ENCODE data around the gene RAE1. TPM values are rescaled to one million over a fixed set of nuclear protein-coding genes. Genes with fewer than 3 reads are reported as not detected.

Gene RAE1
- total RNA-seq, 1 donor from 2014 or later: 17.5 TPM

DNA sequence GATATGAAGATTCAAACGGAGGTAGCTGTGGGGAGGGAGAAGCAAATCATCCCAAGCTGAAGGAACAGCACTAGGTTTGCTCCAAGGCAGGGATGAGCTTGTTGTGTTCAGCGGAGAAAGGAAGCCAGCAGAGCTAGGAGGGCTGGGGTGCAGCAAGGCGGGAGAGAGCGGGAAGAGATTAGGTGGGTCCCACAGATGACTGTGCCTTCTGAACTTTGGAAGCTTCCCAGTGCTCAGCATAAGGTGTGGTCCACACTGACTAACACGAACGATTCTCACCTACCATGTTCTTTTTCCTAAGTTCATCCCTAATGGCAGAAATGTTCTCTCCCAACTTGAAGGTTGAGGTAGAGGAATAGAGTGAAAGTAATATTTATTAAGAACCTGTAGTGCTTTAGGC, 1.2 kb downstream of the RAE1 start:
- intact Hi-C loops (cut with DNase I): no loop called here
- ATAC-seq (no peak), DNase-seq (ENCODE audit: low spot score) (no peak)

DNA sequence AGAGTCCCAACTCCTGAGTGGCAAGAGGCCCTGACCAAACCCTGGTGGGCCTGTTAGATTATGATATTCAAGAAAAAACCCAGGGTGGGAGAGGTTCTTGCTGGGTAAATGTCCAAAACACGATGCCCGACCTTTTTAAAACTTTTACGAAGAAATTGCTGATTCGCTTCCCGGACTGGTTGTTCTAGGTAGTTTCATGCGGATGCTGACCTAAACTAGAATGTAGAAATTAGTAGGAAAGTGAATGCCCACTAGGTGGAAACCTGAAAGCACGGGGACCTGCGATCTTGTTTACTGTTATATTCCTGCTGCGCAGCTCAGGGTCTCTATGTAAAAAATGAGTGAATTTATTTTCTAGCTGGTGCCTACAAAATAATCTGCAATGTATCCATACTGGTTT, 2.3 kb downstream of the RAE1 start:
- intact Hi-C loops (cut with DNase I): no loop called here
- ATAC-seq (no peak), DNase-seq (ENCODE audit: low spot score) (no peak)

GRCh38 chr20:57361517-57361916, 10.5 kb downstream of the RAE1 start:
- ATAC-seq (no peak), DNase-seq (ENCODE audit: low spot score) (no peak)
- intact Hi-C loops (cut with DNase I): no loop called here

DNA sequence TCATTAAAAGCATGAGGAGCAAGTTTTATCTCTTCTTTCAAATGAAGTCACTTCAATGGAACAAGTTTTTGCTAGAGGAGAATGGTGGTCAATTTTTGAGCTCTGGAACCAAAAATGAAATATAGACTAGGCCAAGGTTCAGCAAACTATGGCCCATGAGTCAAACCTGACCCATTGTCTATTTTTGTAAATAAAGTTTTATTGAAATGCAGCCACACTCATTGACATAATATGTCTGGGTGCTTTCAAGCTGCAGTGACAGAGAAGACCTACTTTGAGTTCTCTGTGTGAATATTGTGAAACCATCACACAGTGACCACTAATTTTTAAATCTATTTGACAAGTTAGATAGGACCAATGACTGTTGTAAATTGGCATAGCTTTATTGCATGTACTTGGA, 13.4 kb downstream of the RAE1 start:
- DNase-seq (ENCODE audit: low spot score) (no peak), ATAC-seq (no peak)
- intact Hi-C loops (cut with DNase I): no loop called here

DNA sequence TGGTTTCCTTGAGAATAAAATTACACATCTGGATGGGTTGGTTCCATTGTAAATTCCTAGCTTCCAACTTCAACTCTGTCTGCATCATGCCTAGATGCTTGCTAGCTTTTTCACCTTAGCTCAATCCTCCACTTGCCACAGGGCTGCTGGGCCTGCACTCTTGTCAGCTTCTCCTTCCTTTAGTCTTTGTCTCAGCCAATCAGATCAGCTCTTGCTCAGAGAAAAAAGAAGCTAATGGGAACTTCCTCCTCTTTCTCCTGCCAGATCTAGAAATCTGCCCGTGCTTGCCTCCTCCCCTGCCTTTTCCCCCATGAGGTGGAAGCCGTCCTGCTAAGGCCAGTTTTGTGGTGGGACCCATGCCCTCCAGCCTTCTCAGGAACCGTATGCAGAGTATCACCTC, 18.5 kb downstream of the RAE1 start:
- intact Hi-C loops (cut with DNase I): no loop called here
- no peak for DNase-seq (ENCODE audit: low spot score)
- no peak for ATAC-seq

DNA sequence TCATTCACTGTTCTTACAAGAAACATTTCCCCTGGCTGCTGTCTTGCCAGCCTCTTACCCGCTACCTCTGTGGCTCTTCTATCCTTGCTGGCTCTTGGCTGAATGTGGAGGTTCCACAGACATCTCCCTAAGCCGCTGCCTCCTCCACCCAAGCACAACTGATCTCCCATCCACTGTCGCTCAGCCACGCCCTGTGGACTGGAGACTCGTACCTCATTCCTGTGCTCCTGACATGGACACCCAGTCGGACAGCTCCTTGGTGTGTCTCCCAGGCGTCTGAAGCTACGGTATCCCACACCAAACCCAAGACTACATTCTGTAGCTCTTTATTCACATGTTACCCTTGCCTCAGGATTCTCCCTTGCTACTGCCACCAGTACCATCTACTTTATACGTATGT, 19.3 kb downstream of the RAE1 start:
- intact Hi-C loops (cut with DNase I): no loop called here
- DNase-seq (ENCODE audit: low spot score): no peak
- ATAC-seq: no peak

DNA sequence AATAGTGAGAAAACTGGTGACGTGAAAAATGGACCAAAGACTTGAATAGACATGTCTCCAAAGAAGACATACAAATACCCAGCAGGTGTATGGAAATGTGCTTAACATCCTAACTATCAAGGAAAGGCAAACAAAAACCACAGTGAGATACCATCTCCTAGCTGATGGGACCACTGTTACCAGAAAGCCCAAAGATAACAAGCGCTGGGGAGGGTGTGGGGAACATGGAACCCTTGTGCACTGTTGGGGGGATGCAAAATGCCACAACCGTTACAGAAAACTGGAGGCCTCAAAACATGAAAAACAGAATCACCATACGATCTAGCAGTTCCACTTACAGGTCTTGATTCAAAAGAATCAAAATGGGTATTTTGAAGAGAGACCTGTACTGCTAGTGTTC, 20.3 kb downstream of the RAE1 start:
- intact Hi-C loops (cut with DNase I): no loop called here
- DNase-seq (ENCODE audit: low spot score) (no peak), ATAC-seq (no peak)

DNA sequence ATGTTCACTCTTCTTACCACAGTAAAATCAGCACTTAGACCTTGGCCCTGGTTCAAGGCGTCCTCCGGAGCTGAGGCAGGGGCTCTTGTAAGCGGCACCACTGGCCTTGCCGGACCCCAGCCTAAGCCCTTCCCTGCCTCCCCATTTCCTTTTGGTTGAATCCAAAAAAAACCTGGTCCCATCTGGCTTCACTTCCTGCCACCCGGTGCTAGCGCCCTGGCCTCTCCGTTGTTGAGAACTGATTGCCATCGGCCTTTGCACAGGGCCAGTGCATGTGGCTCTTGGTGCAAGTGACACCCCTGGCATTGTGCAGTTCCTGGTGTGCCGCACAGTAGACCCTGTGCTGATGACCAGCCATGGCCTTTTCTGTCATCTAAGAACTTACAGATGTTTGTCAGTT, 21.1 kb downstream of the RAE1 start:
- ATAC-seq: no peak
- no peak for DNase-seq (ENCODE audit: low spot score)
- intact Hi-C loops (cut with DNase I): no loop called here

GRCh38 chr20:57372581-57373350, 21.7 kb downstream of the RAE1 start:
- DNase-seq (ENCODE audit: low spot score): no peak
- no peak for ATAC-seq
- intact Hi-C loops (cut with DNase I): no loop called here

DNA sequence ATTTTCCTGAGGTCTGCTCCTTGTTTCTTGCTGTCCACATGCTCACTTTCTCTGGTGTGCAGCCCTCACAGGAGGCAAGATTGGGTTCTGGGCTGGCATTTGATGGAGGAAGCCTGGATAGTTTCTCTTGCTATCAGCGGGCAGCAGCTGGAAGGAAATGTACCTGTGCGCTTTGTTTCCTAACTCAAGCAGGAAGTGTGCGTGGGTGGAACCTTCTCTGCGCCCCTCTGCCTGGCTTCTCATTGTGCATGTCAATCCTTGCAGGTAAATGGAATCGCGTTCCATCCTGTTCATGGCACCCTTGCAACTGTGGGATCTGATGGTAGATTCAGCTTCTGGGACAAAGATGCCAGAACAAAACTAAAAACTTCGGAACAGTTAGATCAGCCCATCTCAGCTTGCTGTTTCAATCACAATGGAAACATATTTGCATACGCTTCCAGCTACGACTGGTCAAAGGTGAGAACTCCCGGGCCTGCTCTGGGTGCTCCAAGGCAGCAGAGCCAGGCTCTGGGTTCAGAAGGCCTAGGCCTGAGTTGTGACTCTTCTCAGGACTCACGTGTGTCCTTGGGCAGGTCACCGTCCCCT, 23.4 kb downstream of the RAE1 start:
- ATAC-seq (no peak), DNase-seq (ENCODE audit: low spot score) (no peak)
- intact Hi-C loops (cut with DNase I): no loop called here

GRCh38 chr20:57374931-57375651, 24.0 kb downstream of the RAE1 start:
- intact Hi-C loops (cut with DNase I): no loop called here
- ATAC-seq: peak; percentile 79
- DNase-seq (ENCODE audit: low spot score): no peak

DNA sequence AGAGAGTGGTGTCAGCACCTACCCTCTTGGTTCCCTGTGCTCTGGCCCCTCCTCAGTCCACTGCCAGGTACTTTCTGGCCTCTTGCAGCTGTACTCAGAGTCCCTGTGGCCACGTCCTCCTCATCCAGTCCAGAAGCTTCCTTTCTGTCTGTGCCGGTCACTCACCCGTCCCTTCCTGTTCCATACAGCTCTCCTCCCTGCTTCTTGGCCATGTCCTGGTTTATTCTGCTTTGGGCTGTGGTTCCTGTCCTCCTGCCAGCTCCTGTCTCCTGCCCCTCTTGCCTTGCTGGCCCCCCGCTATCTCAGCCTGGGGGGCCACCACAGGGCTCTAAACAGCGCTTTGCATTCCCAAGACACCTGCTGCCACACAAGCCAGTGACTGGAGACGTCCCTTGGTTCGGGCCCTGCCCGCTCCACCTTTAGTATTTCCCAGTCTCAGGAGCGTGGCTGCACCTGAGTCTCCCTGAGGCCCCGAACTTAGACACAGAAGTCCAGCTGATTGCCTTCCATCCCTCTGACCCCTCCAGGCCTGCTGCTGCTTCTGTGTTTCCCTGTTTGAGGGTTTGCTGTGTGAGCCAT, 24.7 kb downstream of the RAE1 start:
- DNase-seq (ENCODE audit: low spot score) (no peak), ATAC-seq (peak; percentile 35)
- intact Hi-C loops (cut with DNase I): no loop called here

DNA sequence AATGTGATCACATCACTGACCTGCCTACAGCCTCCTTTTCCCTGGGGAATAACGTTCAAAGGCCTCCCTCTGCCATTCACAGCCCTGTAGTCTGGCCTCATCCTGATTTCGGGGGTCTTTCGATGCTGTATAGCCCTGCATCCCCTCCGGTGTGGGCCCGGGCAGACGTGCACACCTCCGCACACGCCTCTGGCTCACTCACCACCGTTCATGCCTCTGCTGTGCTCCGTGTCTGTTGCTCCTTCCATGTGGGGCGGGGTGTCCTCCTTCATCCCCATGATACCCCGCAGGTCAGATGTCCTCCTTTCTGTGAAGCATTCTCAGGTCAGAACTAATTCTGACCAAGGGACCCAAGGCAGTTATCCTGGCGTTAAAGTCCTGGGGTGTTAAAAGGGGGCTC, 26.3 kb downstream of the RAE1 start:
- DNase-seq (ENCODE audit: low spot score) (no peak), ATAC-seq (no peak)
- intact Hi-C loops (cut with DNase I): no loop called here

DNA sequence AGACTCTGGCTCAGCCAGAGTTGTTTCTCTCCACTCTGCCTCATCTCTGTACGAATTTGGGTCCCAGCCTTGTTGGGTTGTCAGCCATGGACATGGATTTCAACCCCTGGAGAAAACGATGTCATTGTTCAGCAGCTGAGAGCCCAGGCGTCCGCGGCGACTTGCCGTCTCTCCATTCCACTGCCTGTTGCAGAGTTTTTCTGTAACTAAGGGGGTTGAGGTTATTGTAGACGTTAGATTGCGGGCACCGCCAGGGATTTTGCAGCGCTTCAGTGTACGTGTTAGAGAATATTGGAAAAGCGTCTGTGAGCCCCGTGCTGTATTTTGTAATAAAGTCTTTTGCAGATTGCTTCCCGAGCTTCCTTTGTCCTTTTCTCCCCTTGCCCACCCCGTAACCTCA, 27.1 kb downstream of the RAE1 start:
- intact Hi-C loops (cut with DNase I): no loop called here
- DNase-seq (ENCODE audit: low spot score) (no peak), ATAC-seq (no peak)

- DNase-seq (ENCODE audit: low spot score) (no peak), ATAC-seq (no peak)
- intact Hi-C loops (cut with DNase I): no loop called here
Measured at GRCh38 chr20:57378646-57379262, 27.7 kb downstream of the RAE1 start.

GRCh38 chr20:57379263-57379647, 28.2 kb downstream of the RAE1 start:
- DNase-seq (ENCODE audit: low spot score) (no peak), ATAC-seq (no peak)
- intact Hi-C loops (cut with DNase I): no loop called here

DNA sequence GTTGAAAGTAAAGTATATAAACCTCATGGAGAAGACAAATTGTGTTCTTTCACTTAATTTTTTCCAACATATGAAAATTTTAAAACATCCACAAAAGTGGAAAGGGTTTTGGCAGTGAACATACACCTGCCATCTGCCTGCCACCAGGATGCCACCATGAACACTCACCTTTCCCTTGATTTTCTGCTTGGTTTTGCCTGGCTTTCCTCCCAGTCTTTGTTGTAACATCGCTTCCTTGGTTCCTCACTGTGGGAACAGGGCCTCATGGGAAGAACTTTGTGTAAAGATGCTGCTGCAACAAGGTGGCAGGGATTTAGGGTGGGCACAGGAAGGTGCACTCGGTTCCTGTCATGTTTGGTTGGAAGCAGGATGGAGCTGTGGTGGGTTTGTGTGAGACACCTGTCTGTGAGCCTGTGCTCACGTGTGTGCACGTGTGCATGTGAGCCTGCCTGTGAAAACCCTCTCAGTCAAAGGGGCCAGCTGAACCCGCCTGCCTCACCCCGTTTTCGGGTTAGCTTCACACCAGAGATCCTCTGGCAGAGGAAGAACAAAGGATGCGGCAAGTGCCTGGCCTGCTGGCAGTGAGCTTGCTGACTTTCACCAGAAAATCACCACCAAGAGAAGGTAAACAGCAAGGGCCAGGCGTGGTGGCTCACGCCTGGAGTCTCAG, 29.2 kb downstream of the RAE1 start:
- intact Hi-C loops (cut with DNase I): loop anchor here (2.0 kb wide), 1 partner anchor 115 kb away; no protein-coding TSS in a partner anchor
- no peak for ATAC-seq
- DNase-seq (ENCODE audit: low spot score): no peak

GRCh38 chr20:57381596-57382503, 30.8 kb downstream of the RAE1 start:
- intact Hi-C loops (cut with DNase I): loop anchor here (2.0 kb wide), 1 partner anchor 113 kb away; no protein-coding TSS in a partner anchor
- DNase-seq (ENCODE audit: low spot score): peak; percentile 94
- peak; percentile 76 for ATAC-seq
